HuH-7.5 (cell line): Measurements from ENCODE around the gene MACROD2.

Experiments used
- DNase-seq: peaks from one replicate; pipeline ENCODE4 v3.0.0; 2011; ENCODE audit warnings: low spot score

Gene MACROD2

DNA sequence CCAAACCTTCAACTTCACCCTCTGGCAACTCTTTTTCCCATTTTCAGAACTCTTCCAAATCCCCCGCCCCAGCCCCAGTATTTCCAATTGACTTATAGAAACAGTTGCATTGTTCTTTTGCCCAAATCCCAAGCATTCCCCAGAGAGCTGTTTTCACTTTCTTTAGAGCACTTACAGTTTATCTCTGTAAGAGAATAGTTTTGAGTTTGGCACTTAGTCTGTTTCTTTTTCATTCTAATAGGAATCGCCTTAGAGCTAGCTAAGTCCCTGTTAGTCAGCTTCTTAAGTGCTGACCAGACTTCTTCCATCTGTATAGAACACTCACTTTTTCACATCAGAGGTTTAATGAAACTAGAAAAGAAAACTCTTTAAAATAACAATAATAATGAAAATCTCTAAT, 716.3 kb downstream of the MACROD2 start:
- DNase-seq: no peak

GRCh38 chr20:14712302-14712739, 717.0 kb downstream of the MACROD2 start:
- no peak for DNase-seq

DNA sequence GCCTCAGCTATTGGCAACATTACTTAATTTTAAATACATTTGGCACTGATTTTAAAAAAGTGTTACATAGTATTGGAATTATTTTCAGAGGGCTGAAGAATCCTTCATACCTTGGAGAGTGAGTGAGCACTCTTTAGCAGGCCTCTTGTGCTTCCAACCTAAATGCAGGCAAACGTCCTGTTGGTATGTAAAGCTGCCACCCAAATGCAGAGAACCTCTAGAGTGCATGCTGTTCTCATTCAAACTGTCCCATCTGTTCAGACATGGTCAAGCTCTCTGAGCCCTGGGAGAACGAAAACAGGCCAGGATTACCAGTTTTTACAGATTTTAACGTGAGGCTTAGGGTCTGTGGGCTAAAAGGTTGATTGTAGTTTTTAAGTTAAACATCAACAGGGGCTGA, 720.1 kb downstream of the MACROD2 start:
- DNase-seq: no peak

- no peak for DNase-seq
Measured at GRCh38 chr20:14716351-14716801, 721.1 kb downstream of the MACROD2 start.

- DNase-seq: peak; percentile 38
Measured at GRCh38 chr20:14717134-14717999, 722.1 kb downstream of the MACROD2 start.

DNA sequence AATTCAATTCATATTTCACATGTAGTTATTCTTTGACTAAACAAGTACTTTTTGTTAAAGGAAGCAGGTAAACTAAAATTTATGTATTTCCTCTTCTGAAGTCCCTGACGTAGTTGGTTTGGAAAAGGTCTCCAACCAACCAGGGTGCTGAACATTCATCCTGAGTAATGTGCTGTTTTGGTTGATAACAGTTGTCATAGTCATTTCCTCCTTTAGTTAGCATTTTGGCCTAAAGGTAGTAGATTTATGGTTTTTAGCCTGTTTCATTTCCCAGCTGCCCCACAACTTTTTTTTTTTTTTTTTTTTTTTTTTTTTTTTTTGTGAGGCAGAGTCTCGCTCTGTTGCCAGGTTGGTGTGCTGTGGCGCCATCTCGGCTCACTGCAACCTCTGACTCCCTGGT, 724.9 kb downstream of the MACROD2 start:
- no peak for DNase-seq

DNA sequence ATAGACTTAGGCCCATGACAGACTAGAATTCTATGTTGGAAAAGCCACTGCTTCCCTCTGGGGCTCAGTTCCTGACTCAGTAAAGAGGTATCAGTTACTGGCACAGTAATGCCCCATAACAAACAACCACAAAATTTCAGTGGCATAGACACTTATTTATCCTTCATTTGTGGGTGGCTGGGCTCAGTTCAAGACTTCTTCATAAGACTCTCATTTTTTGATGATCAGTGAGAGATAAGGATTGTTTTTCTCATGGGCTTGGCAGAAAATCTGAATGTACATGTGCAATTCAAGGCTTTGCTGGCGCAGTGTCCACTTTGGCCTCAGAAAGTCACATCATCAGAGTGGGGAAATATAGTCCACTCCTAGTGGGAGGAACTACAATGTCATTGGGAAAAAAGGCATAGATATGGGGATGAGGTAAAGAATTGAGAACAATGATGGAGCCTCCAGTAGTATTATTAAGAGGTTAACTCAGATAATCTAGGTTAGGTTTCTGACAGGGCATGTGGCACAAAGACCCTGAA, 726.7 kb downstream of the MACROD2 start:
- no peak for DNase-seq

DNA sequence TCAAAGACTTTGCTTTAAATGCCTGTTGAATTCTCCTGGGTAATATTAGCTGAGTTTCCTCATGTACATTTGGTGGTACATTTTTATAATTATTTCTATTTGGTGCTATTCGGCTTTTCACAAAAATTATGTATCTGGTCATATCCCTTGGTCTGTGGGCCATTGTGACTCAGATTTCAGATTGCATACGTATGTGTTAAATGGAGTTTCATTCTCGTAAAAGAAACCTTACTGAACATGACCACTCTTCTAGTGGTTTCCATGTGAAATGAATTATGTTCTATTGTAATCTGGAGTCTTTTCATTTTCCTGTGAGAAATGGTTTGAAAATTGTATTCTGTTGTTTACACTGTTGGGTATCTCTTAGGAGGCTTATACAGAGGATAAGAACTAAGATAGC, 728.3 kb downstream of the MACROD2 start:
- DNase-seq: no peak

GRCh38 chr20:14724036-14724435, 728.7 kb downstream of the MACROD2 start:
- no peak for DNase-seq

DNA sequence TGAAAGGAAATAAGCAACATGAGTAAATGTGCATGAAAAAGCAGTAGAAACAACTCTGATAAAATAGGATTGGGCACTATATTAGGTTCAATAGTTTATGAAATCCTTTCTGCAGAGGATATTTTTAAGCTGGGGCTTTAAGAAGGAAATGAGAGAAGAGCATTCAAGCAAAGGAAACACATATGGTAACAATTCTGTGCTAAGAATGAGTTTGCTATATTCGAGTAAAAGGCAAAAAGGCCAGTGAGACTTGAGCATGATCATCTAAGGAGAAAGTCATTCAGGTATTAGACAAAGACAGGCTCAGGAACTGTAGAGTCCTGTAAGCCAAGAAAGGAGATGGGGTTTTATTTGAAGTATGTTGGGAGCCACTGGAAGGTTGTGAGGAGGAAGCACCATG, 729.2 kb downstream of the MACROD2 start:
- no peak for DNase-seq

GRCh38 chr20:14726591-14726990, 731.3 kb downstream of the MACROD2 start:
- DNase-seq: no peak

GRCh38 chr20:14727485-14728150, 732.3 kb downstream of the MACROD2 start:
- no peak for DNase-seq

- DNase-seq: peak; percentile 25
Measured at GRCh38 chr20:14729390-14729789, 734.1 kb downstream of the MACROD2 start.

- DNase-seq: peak; percentile 15
Measured at GRCh38 chr20:14732343-14732742, 737.0 kb downstream of the MACROD2 start.

DNA sequence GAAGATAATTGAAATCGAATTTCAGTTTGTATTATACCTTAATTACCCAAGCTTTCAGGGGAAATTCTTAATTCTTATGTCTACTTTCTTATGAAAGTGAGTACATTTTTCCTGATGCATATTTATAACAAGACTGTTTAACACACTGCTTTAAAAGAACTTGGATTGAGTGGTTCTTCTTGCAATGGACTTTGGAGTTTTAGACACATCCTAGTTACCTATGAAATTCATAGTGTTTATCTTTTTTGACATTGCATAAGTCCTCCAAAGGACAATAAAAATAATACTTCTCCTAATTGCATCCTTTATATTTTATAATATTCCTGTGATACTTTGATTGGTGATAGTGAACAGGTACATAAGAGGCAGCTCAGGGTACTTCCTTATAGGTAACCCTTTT, 737.7 kb downstream of the MACROD2 start:
- DNase-seq: no peak

- DNase-seq: no peak
Measured at GRCh38 chr20:14740380-14740779, 745.1 kb downstream of the MACROD2 start.

- no peak for DNase-seq
Measured at GRCh38 chr20:14741616-14742015, 746.3 kb downstream of the MACROD2 start.

DNA sequence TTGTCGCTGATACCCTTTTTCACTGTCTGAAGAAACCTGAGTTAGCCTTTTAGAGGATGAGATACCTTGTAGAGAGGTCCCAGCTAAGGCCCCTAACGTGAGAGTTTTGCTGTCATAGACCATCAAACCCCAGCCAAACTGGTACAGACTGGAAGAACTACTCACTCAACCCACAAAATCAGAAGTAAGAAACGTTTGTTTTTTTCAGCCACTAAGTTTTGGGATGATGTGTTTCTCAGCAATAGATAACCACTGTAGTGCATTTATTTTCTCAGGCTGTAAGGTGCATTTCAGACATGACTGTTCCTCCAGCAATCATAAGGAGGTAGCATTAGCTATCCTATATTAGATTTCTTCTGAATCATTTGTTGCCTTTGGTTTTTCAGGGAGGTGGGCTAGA, 749.4 kb downstream of the MACROD2 start:
- DNase-seq: no peak

GRCh38 chr20:14745830-14746229, 750.5 kb downstream of the MACROD2 start:
- no peak for DNase-seq

DNA sequence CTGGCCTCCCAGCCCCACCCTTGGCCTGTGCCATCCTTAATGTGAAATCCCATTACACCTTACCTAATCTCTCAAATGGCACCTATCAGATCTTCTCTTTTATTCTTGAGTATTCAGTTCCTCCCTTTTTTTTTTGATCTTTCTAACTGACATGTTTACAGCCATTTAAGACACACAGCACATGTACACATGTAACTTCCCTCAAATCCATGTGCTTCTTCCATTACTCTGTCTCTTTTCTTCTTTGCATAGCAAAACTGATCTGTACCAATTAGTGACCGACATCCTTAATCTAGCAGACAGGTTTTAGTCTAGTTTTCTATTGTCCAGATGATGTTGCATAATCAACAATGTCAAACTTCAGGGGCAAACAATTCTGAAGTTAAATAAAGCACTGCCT, 755.9 kb downstream of the MACROD2 start:
- no peak for DNase-seq

- no peak for DNase-seq
Measured at GRCh38 chr20:14757728-14758127, 762.4 kb downstream of the MACROD2 start.

- no peak for DNase-seq
Measured at GRCh38 chr20:14758356-14758755, 763.0 kb downstream of the MACROD2 start.

GRCh38 chr20:14759979-14760378, 764.7 kb downstream of the MACROD2 start:
- no peak for DNase-seq
